Measurements from ENCODE around the gene RBFOX2. TPM values are rescaled to one million over a fixed set of nuclear protein-coding genes. Genes with fewer than 3 reads are reported as not detected.

The RBFOX2 gene
- total RNA-seq, 1 donor from 2014 or later, result 164 TPM

DNA sequence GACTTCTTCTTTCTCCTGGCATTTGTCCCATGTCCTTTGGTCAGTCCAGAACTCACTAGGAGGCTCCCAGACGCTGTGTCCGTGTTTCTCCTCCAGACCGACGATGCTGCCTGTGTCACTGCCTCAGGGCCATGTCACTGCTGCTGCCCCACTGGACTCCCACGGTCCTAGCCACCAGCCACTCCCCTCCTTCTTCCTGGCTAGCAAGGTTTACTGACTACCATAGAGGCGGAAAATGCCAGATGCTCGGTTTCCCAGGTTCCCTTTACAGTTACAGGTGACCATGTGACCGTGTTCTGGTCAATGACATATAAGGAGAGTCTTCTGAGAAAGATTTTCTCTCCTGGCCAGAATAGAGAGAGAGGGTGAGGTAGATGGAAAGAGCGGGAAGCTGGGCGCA is 40.7 kb upstream of the RBFOX2 start:
- no peak for DNase-seq (ENCODE audit: extremely low spot score, unreplicated experiment)
- no peaks in the 10 kb centered on the region for H3K36me3 Mint-ChIP-seq
- TF ChIP-seq, protein P1, sequence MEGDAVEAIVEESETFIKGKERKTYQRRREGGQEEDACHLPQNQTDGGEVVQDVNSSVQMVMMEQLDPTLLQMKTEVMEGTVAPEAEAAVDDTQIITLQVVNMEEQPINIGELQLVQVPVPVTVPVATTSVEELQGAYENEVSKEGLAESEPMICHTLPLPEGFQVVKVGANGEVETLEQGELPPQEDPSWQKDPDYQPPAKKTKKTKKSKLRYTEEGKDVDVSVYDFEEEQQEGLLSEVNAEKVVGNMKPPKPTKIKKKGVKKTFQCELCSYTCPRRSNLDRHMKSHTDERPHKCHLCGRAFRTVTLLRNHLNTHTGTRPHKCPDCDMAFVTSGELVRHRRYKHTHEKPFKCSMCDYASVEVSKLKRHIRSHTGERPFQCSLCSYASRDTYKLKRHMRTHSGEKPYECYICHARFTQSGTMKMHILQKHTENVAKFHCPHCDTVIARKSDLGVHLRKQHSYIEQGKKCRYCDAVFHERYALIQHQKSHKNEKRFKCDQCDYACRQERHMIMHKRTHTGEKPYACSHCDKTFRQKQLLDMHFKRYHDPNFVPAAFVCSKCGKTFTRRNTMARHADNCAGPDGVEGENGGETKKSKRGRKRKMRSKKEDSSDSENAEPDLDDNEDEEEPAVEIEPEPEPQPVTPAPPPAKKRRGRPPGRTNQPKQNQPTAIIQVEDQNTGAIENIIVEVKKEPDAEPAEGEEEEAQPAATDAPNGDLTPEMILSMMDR (conservative IDR thresholded peaks at IDR 0.05), result no peak
- H3K9me3 Mint-ChIP-seq, result no peaks in the 10 kb centered on the region
- H3K4me1 Mint-ChIP-seq (ENCODE audit: unreplicated experiment), result peaks cover 11% of the 10 kb centered on the region
- H3K27me3 Mint-ChIP-seq, result no peaks in the 10 kb centered on the region
- no peak overlapping the region for H3K27ac Mint-ChIP-seq
- no peak overlapping the region for H3K4me3 Mint-ChIP-seq

DNA sequence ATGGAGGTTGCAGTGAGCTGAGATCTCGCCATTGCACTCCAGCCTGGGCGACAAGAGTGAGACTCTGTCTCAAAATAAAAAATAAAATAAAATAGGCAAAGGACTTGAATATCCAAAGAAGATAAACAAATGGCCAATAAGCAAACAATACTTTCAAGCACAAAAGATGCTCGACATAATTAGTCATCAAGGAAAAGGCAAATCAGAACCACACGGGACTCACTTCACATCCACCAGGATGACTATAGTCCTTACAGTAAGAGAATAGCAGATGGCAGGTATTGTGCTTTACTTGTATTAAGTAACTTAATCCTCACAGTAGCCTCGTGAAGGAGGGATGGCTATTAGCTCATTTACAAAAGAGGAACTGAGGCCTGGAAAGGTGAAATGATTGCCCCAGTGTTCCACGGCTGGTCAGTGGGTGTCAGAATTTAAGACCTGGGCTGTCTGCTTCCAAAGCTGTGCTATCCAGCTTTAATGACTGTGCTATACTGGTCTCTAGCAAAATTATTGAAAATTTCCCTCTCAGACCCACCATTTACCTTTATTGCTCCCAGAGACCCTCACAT is 40.2 kb upstream of the RBFOX2 start:
- no peaks in the 10 kb centered on the region for H3K36me3 Mint-ChIP-seq
- TF ChIP-seq, protein P1 (conservative IDR thresholded peaks at IDR 0.05), result no peak
- H3K4me1 Mint-ChIP-seq (ENCODE audit: unreplicated experiment), result peaks cover 11% of the 10 kb centered on the region
- no peak overlapping the region for H3K27ac Mint-ChIP-seq
- peaks cover 2% of the 10 kb centered on the region for H3K27me3 Mint-ChIP-seq
- no peak overlapping the region for H3K4me3 Mint-ChIP-seq
- H3K9me3 Mint-ChIP-seq, result no peaks in the 10 kb centered on the region
- no peak for DNase-seq (ENCODE audit: extremely low spot score, unreplicated experiment)

DNA sequence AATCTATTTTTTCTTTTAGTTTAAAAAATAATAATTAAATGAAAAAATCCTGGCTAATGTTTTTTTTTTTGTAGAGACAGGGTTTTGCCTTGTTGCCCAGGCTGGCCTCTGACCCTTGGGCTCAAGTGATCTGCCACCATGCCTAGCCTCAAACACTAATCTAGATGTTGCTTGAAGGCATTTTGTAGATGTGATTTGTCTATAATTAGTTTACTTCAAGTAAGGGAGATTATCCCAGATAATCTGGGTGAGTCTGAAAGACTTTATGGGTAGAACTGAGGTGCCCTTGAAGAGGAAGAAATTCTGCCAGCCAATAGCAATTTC is 38.6 kb upstream of the RBFOX2 start:
- Mint-ChIP-seq H3K9me3 (no peaks in the 10 kb centered on the region), H3K4me3 (no peak overlapping the region), H3K4me1 (ENCODE audit: unreplicated experiment) (peaks cover 15% of the 10 kb centered on the region), H3K27ac (no peak overlapping the region), H3K27me3 (peaks cover 4% of the 10 kb centered on the region), H3K36me3 (no peaks in the 10 kb centered on the region)
- TF ChIP-seq, protein P1 (conservative IDR thresholded peaks at IDR 0.05), result no peak
- no peak for DNase-seq (ENCODE audit: extremely low spot score, unreplicated experiment)

DNA sequence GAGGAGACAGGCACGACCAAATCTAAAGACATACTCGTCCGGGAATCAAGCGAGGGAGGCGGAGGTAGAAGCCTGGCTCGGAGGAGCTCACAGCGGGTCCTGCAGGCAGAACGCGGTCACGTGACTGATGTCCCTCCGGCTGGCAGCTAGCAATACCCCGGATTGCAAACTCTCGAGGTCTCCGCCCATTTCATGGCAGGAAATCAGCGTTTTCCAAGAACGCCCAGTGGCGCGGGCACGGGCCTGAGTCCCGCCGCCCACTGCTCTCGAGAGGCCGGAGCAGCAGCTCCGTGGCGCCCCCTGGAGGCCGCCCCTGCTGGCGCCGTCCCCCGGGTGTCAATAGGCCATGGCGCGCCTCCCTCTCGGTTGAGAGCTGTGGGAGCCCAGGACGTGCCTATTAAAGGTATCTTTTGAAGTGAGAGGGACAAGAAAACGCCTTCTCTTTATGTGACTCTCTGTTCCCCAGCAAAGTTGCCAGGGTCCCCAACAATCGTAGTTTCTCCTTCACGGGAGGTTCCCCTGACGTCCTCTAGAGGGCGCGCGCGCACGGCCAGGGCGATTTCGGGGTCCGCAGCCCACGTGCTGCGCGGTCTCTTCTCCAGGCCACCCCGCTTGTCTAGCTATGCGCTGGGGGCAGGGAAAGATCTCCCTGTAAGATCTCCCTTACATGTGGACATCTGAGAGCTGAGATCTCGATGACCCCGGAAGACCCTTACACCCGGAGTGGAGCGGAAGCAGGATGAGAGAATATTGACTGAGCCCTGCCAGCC is 37.3 kb upstream of the RBFOX2 start:
- peak; percentile 92 for DNase-seq (ENCODE audit: extremely low spot score, unreplicated experiment)
- H3K27me3 Mint-ChIP-seq, result peaks cover 4% of the 10 kb centered on the region
- peak overlapping the region; percentile 87 for H3K27ac Mint-ChIP-seq
- H3K4me1 Mint-ChIP-seq (ENCODE audit: unreplicated experiment), result peaks cover 15% of the 10 kb centered on the region
- peak overlapping the region; percentile 88 for H3K4me3 Mint-ChIP-seq
- TF ChIP-seq, protein P1 (conservative IDR thresholded peaks at IDR 0.05), result peak; percentile 100
- H3K36me3 Mint-ChIP-seq, result no peaks in the 10 kb centered on the region
- H3K9me3 Mint-ChIP-seq, result no peaks in the 10 kb centered on the region

DNA sequence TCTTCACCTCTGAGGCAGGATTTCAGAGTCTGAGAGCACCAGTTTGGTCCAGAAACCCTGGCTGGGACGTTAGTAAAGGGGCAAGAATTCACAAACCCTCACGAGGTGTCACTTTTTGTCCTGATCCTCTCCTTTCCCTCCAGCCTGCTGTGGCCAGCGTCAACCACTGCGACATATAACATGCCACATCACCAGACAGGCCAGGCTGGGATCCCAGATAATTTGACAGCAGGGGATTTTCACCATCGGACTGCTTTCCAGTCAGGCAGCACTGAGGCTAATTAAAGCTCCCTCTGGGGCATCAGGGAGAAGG is 36.8 kb upstream of the RBFOX2 start:
- no peaks in the 10 kb centered on the region for H3K36me3 Mint-ChIP-seq
- H3K4me3 Mint-ChIP-seq, result peak overlapping the region; percentile 88
- TF ChIP-seq, protein P1 (conservative IDR thresholded peaks at IDR 0.05), result no peak
- H3K27ac Mint-ChIP-seq, result peak overlapping the region; percentile 87
- H3K4me1 Mint-ChIP-seq (ENCODE audit: unreplicated experiment), result peaks cover 15% of the 10 kb centered on the region
- no peak for DNase-seq (ENCODE audit: extremely low spot score, unreplicated experiment)
- H3K9me3 Mint-ChIP-seq, result no peaks in the 10 kb centered on the region
- H3K27me3 Mint-ChIP-seq, result peaks cover 4% of the 10 kb centered on the region
